NCI-H774 (cell line): ENCODE results near the gene POLE.
A peak's percentile ranks its signal among the peaks of the same experiment; 100 is the strongest.
"Not testable (repeated sequence)": the region's sequence is repeated elsewhere in the genome, so short reads cannot be mapped to it uniquely, and the experiment has no call there.

ENCODE experiments used
- DNase-seq: peaks from one replicate; lab custom pipeline; 2025; lab: John Stamatoyannopoulos, UW

The POLE gene

DNA sequence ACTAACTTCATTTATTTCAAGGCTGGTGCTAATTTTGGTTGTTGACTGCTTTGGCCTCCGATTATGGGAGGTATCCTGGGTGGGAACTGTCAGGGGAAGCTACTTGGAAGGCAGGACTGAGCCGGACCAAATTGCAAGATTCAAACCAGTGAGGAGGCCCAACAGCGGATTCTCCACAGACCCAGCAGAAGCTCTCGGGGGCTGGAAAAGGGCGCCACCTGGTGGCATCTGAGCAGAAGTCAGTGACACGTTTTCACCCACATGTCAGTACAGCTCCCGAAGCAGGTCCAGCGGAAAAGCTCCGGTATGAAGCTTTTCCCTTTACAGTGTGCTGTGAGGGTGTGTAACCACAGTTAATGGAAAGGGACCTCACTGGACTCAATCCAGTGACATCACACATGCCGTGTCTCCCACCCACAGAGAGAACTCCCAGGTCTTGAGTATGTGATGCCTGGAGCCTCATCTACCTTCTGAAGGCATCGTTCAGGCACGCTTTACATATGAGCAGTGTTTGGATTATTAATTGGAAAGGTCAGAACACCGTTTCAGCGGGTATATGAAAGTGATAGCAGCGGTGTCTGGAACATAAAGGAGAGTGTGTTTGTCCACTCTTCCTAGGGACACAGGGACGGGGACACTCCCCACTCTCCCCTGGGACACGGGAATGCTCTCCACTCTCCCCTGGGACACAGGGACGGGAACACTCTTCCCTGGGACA lies 72.1 kb downstream of the POLE start:
- peak; percentile 70 for DNase-seq

DNA sequence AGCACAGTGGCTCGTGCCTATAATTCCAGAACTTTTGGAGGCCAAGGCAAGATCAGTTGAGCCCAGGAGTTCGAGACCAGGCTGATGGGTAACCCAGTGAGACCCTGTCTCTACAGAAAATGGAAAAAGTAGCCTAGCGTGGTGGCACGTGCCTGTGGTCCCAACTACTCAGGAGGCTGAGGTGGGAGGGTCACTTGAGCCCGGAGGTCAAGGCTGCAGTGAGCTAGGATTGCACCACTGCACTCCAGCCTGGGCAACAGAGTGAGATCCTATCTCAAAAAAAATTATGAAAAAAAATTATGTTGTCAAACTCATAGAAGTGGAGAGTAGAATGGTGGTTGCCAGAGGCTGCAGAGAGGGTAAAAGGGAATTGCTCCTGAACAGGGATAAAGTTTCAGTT lies 73.1 kb downstream of the POLE start:
- no peak for DNase-seq

DNA sequence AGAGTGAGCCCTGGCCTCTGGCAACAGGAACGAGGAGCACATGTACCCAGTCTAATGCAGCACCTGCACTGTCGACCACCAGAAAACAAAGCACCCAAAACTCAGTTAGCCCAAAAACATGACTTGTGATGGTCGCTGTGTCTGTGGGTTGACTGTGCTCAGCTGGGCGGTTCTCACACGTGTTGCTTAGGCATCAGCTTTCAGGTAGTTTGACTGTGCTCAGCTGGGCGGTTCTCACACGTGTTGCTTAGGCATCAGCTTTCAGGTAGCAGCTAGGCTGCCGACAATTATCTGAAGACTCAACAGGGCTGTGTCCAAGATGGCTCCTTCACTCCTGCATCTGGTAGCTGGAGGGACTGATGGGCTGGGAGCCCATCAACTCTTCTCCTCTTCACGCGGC lies 75.5 kb downstream of the POLE start:
- no peak for DNase-seq

DNA sequence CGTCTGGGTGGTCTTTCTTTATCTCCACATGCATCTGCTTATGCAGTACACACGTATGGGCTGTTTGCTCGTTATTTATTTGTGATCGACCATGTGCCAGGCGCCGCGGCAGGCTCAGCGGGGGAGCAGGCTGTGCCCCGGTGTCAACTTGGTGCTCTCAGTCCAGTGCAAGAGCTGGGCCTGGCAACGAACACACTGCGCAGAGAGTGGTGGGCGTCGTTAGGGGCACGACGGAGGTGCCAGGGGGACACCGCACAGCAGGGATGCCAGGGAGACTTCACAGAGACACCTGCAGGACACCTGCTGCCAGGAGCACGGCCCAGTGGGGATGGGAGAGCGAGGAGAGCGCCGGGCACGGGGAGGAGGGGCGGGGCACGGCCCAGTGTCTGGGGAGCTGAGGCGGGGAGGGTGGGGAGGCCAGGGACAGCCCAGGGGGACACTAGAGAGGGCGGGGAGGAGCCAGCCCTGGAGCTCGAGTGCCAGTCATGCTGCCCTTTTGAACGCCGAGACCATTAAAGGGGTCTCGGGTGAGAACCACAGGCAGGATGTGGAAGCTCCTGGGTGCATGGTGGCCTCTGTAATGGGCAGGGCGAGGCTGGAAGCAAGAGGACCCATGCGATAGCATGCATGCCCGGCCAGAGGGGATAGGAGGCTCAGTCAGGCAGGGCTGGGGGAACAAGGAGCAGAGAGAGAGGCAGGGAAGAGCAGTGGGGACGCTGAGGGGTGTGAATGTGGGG lies 76.1 kb downstream of the POLE start:
- no peak for DNase-seq

DNA sequence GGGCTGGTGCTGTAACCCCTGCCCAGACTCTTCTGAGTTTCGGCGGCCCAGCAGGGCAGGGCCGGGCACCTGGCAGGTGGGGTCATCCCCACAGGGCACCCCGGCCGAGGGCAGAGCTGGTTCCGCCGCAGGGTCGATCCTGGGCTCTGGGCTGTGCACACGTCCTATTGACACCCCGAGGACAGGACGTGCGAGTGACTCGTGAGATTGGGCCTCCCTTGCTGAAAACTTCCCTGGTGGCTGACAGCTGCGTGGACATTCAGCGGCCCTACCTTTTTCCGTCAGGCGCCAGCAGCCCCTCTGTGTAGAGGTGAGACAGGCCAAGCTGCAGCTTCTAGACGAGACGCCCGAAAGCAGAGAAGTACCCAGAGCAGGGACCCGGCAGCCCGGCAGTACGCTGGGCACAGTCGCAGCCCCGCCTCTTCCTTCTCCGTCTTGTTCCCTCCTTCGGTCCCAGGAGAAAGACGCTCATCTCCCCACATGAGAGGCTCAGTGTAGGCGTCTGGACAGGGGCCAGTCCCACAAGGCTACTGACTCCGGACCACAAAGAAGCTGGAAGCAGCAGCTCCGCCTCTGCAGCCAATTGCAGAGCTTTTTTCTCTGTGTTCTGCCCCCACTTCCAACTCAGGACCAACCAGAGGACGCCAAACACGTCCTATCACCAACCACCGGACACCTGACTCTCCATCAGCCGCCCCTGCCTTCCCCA lies 76.9 kb downstream of the POLE start, which contains the start of gene LRCOL1:
Gene LRCOL1, minus strand, starts transcription at position 532 of the 709 bp plus-strand sequence. CDS start 4,331 bp downstream, outside the sequence.
- no peak for DNase-seq

DNA sequence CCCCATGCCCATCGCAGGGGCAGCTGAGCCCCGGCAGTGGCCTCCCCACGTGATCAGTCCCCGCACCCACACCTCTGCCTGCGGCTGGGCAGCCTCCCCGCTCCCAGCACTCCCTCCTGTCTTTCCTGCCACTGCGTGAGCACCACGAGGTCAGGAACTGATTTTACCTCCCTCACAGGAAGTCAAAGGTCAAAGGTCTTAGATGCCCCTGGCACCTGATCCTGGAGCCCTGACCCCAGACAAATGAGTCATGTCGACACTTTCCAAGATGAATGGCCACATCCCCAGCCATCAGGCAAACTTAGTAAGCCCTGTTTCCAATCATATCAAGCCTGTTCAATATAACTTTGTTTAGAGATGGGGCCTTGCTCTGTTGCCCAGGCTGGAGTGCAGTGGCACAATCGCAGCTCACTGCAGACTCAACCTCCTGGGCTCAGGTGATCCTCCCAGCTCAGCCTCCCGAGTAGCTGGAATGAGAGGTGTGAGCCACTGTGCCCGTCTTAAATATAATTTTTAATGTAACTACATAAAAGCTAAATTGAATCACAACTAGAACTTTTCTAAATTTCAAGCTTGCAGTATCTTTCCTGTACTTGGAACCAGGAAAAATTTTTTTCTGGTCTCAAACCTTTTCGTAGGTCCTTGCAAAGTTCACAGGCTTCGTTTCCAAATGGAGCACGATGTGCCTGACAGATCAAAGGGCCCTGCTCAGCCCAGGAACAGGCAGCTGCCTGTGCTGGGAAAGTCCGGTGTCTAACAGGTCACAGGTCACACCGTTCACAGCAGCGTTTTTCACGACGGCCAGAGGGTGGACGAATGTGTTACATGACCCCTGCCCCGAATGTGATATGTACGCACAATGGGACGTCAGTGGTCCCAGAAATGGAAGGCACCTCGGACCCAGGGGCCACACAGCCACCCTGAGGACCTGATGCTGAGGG lies 78.6 kb downstream of the POLE start:
- DNase-seq, result no peak

DNA sequence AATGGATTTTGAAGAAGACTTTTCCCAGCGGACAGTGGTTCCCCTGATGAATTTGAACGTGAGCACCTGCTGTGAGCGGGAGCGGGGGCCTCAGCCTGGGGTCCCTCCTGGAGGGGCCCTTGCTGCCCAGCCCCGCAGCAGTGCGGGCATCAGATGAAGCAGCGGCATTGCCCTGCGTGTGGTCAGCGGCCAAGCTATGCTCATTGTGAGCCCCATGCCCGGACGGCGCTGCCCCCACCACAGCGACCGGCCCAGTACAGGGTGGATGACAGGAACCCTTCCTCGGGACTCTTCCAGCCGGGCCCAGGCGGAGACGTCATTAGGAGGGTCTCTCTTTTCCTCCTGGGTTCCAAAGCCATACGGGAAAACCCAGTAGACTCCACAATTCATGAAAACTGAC lies 80.2 kb downstream of the POLE start:
- no peak for DNase-seq

DNA sequence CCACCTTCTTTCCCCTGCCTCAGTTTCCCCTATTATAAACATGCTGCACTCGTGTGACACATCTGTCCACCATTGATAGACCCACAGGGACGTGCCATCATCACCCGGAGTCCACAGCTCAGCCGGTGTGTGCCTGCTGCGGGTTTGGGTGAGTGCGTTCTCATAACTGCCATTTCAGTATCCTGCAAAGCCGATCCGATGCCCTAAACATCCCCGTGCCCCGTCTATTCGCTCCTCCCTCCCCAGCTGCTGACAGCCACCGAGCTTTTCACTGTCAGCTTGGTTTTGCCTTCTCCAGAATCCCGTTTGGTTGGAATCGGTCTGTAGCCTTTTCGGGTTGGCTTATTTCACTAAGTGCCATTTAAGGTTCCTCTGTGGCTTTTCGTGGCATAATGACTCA lies 80.7 kb downstream of the POLE start:
- no peak for DNase-seq

DNA sequence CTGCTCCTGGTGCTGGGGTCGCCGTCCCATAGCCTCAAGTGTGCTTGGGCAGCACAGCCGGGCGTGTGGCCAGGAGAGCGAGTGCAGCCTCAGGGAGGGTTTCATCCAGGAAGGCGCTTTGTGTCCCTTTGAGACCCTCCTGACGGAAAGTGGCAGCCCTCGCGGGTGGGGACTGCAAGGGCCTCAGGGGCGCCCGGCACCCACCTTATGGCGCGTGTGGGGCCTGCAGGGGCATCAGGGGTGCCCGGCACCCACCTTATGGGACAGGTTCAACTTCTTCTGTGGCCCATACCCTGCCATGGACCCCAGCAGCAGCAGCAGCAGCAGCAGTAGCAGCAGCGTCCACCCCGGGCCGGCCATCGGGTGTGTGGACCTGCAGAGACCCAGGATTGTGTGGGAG lies 81.2 kb downstream of the POLE start:
- DNase-seq, result no peak

DNA sequence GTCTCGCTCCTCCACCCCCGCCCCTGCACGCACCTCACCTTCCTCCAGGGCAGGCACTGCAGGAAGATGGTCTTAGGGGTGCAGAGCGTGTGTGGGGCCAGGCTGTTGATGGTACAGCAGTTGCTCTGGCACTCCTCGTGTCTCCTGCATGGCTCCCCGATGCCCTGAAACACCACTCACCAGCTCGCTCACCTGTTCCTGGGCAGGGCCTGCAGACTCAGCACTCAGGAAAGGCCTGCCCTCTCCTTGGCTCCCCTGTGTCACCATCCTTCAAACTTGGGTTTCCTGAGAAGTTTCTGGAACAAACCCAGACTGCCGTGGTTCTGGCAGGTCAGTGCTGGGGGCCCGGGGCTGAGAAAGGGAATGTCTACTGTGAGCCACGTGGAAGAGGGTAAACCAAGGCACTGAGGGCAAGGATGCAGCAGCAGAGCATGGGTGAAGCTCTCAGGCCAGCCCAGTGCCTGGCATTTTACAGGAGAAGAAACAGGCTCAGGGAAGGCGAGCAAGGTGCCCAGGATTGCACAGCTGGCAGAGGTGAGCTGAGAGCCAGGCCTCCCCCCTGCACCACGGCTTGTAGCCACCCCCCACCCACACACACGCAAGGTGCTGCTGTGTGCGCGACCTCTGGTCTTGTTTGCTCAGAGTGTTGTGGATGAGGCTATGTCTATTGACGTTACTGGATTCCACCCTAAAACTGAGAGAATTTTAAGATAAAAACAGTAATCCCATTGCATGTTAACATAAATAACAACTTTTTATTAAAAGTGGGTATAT lies 82.3 kb downstream of the POLE start:
- no peak for DNase-seq

DNA sequence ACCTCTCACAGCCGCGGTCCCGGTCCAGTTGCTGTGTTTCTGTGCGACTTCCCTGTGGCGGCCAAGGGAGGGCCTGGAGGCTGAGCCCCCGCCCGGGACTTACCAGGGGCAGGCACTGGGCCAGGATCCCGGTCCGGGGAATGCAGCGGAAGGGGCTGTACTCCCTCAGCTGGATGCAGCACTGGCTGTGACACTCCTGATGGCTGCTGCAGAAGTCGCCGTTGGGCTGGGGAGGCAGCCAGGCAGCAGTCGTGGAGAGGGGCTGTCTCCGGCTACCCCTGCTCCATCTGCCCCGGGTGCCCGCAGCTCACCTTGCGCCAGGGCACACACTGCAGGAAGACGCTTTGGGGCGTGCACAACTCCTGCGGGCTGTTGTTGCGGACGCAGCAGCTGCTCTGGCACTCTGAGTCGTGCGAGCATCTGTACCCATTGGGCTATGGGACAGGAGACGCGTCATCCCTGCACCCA lies 83.0 kb downstream of the POLE start:
- no peak for DNase-seq

DNA sequence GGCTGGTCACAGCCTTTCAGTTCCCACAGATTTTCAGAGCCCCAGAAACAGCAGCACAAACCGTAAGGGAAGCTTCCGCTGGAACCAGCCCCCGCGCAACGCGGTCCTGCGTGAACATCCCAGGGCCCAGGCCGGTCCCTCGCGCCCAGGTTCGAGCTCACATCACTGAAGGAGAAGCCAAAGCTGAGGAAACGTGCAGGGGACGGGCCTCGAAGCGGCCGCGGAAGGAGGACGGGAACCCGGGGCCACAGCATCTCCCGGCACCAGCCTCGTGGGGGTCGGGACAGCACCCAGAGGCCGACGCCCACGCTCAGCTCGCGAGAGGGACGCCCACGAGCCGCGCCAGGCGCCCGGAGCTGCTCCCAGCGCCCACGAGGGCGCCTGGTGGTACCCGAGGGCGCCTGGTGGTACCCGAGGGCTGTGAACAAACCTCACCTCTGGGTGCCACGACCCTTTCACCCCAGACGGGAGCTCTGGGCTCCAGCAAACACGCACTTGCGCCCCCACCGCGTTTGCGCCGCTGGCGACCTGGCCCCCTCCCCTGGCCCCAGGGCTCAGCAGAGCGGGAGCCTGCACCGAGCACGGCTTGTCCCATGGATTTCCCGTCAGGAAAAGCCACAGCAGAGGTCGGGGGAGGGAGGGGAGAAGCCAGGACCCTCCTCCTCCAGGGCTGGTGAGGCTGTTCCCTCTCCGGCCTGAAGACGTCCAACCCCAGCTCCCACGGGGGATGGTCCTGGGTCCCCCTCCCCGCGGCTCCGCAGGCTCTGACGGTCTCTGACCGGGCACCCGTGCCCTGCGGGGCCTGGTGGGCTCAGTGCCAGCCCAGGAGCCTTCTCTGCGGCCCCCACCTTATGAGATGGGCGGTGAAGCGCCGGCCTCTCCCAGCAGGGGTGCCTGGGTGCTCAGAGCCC lies 83.6 kb downstream of the POLE start:
- DNase-seq, result no peak

DNA sequence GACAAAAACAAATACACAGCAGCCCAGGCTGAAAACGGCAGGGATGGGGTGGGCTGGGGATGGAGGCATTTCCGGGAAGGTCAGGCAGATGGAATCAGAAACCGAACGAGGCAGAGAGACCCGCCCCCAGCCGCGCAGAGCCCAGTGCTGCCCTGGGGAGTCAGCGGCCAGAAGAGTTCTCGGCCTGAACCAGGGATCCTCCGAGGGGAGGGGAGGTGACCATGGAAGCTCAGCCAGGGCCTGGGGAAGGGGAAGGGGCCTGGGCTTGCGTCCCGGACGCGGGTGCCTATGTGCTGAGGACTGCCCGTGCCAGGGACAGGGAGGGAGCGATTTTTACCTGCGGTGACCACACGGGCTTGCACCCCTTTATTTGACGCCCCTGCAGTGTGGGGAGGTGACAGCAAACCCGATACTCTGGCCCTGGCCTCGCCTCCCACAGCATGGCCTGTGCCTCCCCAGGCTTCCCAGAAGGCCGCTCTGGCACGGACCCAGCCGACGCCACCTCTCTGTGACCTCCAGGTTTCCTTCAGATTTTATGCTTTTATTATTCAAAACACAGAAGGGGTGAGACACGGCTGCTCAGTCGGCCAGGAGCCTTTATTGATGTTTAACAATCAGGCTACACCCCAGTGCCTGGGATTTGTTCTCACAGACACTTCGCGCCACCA lies 84.4 kb downstream of the POLE start:
- DNase-seq, result no peak

DNA sequence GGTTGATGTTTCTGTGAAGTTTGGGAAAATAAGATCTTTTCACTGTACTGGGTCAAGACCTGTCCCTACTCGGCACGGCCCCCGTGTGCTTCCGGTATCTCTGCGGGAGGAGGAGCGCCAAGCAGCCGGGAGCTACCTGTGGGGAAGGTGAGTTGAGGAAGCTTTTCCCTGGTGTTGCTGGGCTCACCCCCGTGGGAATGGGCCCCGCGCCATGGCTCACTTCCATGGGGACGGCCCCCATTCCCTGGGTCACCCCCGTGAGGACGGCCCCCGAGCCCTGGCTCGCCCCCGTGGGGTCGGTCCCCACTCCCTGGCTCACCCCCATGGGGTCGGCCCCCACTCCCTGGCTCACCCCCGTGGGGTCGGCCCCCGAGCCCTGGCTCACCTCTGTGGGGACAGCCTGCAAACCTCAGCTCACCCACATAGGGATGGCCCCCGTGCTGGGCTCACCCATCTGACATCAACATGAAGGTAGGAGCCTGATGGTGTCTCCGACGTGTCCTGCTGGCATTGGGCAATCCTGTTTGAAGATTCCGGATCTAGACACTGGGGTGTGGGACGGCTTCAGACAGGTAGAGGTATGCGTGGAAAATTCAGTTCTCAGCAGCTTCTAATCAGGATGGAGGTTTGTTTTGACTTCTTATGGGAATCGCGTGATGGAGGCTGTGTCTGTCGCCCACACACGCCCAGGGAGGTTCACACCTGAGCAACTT lies 85.8 kb downstream of the POLE start:
- no peak for DNase-seq

DNA sequence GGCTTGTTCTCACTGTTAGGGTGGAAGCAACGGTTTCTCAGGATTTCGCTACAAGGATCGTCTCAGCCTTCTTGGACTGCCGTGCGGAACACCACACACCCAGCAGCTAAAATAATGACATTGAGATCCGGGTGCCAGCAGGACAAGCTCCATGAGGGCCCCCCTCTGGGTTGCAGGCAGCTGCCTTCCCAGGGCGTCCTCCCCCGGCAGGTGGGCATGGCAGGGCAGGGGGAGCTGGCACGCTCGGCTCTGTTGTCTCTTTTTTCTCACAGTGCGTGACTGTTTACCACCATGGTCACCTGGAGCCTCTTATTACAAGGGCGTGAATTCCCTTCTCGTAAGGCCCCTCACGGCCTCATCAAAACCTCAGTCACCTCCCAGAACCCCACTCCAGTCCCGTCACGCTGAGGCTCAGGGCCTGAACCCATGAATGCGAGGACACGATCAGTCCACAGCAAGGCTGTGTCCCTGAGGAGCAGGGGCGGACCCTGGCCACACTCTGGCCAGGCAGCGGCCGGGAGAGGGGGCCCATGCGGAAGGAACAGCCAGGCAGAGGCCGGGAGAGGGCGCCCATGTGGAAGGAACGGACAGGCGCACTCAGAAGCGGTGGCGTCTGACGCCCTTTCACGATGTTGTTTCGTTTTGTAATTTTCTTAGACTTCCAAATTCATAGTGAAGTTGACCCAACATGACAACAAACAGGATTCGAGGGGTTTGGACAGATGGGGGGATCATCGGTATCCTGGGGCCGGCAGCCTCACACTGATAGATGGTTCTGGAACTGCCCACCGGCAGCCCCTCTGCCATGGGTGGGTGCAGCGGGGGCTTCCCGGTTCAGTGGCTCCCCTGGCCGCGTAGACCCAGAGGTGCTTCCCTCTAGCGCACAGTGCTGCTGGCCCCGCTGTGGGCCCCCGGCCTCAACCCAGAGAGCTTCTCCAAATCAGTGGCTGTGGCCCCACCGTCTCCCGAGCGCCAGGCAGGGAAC lies 86.8 kb downstream of the POLE start:
- peak; percentile 46 for DNase-seq

DNA sequence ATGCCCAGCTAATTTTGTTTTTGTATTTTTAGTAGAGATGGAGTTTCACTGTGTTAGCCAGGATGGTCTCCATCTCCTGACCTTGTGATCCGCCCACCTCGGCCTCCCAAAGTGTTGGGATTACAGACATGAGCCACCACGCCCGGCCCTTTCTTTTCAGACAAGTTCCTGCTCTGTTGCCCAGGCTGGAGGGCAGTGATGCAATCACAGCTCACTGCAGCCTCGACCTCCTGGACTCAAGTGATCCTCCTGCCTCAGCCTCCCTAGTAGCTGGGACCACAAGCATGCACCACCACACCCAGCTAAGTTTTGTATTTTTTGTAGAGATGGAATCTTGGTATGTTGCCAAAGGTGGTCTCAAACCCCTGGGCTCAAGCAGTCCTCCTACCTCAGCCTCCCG lies 87.6 kb downstream of the POLE start:
- DNase-seq, result not testable (repeated sequence)
